Measurements from ENCODE around the gene FAM163A. TPM values are rescaled to one million over a fixed set of nuclear protein-coding genes. Genes with fewer than 3 reads are reported as not detected.
"Not testable (repeated sequence)": the region's sequence is repeated elsewhere in the genome, so short reads cannot be mapped to it uniquely, and the experiment has no call there.

FAM163A gene
- not detected for polyA plus RNA-seq (2012; ENCODE audit: low read depth, missing spikeins)

DNA sequence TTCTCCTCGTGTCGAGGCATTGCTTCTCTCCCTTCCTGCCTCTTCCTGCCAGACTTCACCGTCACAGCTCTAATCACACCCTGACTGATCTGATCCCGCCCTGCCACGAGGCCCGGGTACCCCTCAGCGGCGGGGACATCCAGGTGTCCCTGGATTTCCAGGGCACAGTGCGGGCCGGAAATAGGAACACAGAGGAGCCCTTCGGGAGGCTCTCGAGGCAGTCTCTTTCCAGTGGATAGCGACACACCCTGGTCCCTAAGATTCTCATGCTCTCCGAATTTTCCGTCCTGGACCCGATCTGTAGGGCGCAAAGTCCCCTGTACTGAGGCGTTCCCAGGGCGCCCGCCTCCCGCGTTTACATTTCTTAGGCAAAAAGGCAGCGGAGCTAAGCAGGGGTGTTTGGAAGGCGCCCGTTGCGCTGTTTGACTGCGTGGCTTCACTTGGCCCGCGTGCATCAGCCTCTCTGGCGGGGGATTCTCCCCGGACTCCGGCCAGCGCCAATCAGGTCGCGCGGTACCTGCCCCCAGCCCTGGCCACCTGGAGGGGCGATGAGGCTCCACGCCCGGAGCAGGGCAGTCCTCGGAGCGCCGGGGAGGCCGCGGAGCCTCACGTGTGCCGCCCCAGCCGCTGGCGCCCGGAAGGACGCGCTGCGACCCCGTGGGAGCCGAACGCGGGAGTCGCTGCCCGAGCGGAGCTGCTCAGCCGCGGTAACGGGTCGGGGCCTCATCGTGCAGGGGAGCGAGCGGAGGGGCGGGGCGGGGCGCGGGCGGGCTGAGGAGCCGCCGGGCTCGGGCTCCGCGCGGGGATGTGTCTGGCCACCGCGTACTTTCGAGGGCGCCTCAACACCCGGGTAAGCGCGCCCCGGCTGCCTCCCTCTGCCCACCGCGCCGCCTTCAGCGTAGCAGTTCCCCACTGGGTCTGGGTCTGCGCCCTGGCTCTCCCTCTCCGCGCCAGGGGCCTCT is at the start of gene FAM163A:
Gene FAM163A (plus strand): TSS at position 575 of the 962 bp plus-strand sequence. CDS start 69,807 bp downstream, outside the sequence.
- TF ChIP-seq PAX5 (IDR thresholded peaks at IDR 0.05; ENCODE audit: insufficient read depth, low read length, severe bottlenecking) (no peak), POLR2A (IDR thresholded peaks at IDR 0.05; ENCODE audit: low read depth, low read length) (no peak), POLR2AphosphoS5 (IDR thresholded peaks at IDR 0.05; ENCODE audit: low read depth, low read length) (no peak), POU2F2 (IDR thresholded peaks at IDR 0.05; ENCODE audit: low read depth, low read length) (no peak), TAF1 (IDR thresholded peaks at IDR 0.05; ENCODE audit: low read depth, low read length) (no peak), SPI1 (IDR thresholded peaks at IDR 0.05; ENCODE audit: low read depth, low read length) (no peak)
- FAIRE-seq (no peak), DNase-seq (ENCODE audit: insufficient read length, low spot score) (no peak)

DNA sequence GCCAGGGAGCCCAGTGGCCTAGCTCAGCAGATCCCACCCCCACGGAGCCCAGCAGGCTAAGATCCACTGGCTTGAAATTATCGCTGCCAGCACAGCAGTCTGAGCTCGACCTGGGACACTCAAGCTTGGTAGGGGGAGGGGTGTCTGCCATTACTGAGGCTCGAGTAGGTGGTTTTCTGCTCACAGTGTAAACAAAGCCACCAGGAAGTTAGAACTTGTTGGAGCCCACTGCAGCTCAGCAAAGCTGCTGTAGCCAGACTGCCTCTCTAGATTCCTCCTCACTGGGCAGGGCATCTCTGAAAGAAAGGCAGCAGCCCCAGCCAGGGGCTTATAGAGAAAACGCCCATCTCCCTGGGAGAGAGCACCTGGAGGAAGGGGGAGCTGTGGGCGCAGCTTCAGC is 48.6 kb upstream of the FAM163A start:
- DNase-seq (ENCODE audit: insufficient read length, low spot score): not testable (repeated sequence)

GRCh38 chr1:179702946-179703539 is 40.0 kb upstream of the FAM163A start:
- TF ChIP-seq POU2F2 (IDR thresholded peaks at IDR 0.05; ENCODE audit: low read depth, low read length): no peak
- TF ChIP-seq TAF1 (IDR thresholded peaks at IDR 0.05; ENCODE audit: low read depth, low read length): no peak
- no peak for TF ChIP-seq POLR2A (IDR thresholded peaks at IDR 0.05; ENCODE audit: low read depth, low read length)
- TF ChIP-seq POLR2AphosphoS5 (IDR thresholded peaks at IDR 0.05; ENCODE audit: low read depth, low read length): no peak
- TF ChIP-seq PAX5 (IDR thresholded peaks at IDR 0.05; ENCODE audit: insufficient read depth, low read length, severe bottlenecking): no peak
- TF ChIP-seq SPI1 (IDR thresholded peaks at IDR 0.05; ENCODE audit: low read depth, low read length): no peak
- no peak for DNase-seq (ENCODE audit: insufficient read length, low spot score)
- FAIRE-seq: no peak

More for the DNA sequence above, 48.6 kb upstream of the FAM163A start:
- not testable (repeated sequence) for FAIRE-seq

- DNase-seq (ENCODE audit: insufficient read length, low spot score) (peak; percentile 28), FAIRE-seq (peak; percentile 62)
- TF ChIP-seq PAX5 (IDR thresholded peaks at IDR 0.05; ENCODE audit: insufficient read depth, low read length, severe bottlenecking): no peak
- TF ChIP-seq POLR2AphosphoS5 (IDR thresholded peaks at IDR 0.05; ENCODE audit: low read depth, low read length): no peak
- TF ChIP-seq POLR2A (IDR thresholded peaks at IDR 0.05; ENCODE audit: low read depth, low read length): no peak
- no peak for TF ChIP-seq SPI1 (IDR thresholded peaks at IDR 0.05; ENCODE audit: low read depth, low read length)
- no peak for TF ChIP-seq TAF1 (IDR thresholded peaks at IDR 0.05; ENCODE audit: low read depth, low read length)
- TF ChIP-seq POU2F2 (IDR thresholded peaks at IDR 0.05; ENCODE audit: low read depth, low read length): no peak
Observed at GRCh38 chr1:179706339-179706941, 36.7 kb upstream of the FAM163A start.

DNA sequence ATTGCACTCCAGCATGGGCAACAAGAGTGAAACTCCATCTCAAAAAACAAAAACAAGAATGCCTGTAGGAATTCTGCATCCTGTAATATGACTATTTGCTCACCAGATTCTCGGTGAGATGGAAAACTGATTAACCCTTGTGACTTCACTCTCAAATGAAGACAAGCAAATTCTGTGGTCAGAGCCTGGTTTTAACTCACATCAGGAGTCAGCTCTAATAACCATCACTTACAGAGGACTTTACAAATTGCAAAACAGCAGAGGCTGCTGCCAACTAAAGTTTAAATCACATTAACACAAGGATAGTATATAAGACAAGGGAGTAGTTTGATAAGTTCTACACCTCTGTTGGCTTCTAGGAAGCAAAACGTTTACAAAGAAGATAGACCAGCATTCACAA is 35.7 kb upstream of the FAM163A start:
- no peak for DNase-seq (ENCODE audit: insufficient read length, low spot score)
- TF ChIP-seq POLR2A (IDR thresholded peaks at IDR 0.05; ENCODE audit: low read depth, low read length) (no peak), PAX5 (IDR thresholded peaks at IDR 0.05; ENCODE audit: insufficient read depth, low read length, severe bottlenecking) (no peak), POU2F2 (IDR thresholded peaks at IDR 0.05; ENCODE audit: low read depth, low read length) (no peak), POLR2AphosphoS5 (IDR thresholded peaks at IDR 0.05; ENCODE audit: low read depth, low read length) (no peak), TAF1 (IDR thresholded peaks at IDR 0.05; ENCODE audit: low read depth, low read length) (no peak), SPI1 (IDR thresholded peaks at IDR 0.05; ENCODE audit: low read depth, low read length) (no peak)
- no peak for FAIRE-seq

- no peak for DNase-seq (ENCODE audit: insufficient read length, low spot score)
Observed at GRCh38 chr1:179708434-179709195, 34.5 kb upstream of the FAM163A start.

GRCh38 chr1:179709841-179710329 is 33.2 kb upstream of the FAM163A start:
- TF ChIP-seq POU2F2 (IDR thresholded peaks at IDR 0.05; ENCODE audit: low read depth, low read length) (no peak), SPI1 (IDR thresholded peaks at IDR 0.05; ENCODE audit: low read depth, low read length) (peak; percentile 8; the same call in 1 of the 2 replicates)
- FAIRE-seq (peak; percentile 83), DNase-seq (ENCODE audit: insufficient read length, low spot score) (no peak)

More at GRCh38 chr1:179708434-179709195, 34.5 kb upstream of the FAM163A start:
- TF ChIP-seq PAX5 (IDR thresholded peaks at IDR 0.05; ENCODE audit: insufficient read depth, low read length, severe bottlenecking) (no peak), SPI1 (IDR thresholded peaks at IDR 0.05; ENCODE audit: low read depth, low read length) (no peak), TAF1 (IDR thresholded peaks at IDR 0.05; ENCODE audit: low read depth, low read length) (no peak), POU2F2 (IDR thresholded peaks at IDR 0.05; ENCODE audit: low read depth, low read length) (no peak), POLR2AphosphoS5 (IDR thresholded peaks at IDR 0.05; ENCODE audit: low read depth, low read length) (no peak), POLR2A (IDR thresholded peaks at IDR 0.05; ENCODE audit: low read depth, low read length) (no peak)
- FAIRE-seq: no peak

DNA sequence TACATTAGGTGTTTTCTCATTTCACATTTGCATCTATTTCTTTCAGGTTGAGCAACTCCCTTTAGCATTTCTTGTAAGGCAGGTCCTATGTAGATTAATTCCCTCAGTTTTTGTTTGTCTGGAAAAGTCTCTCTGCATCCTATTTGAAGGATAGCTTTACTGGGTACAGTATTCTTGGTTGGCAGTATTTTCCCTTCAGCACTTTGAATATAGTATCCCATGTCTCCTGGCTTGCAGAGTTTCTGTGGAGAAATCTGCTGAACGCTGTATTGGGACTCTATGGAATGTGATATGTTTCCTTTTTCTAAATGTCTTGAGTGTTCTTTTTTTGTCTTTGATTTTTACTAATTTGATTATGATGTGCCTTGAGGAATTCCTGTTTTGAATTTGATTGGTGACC is 28.9 kb upstream of the FAM163A start:
- no peak for DNase-seq (ENCODE audit: insufficient read length, low spot score)
- no peak for FAIRE-seq
- no peak for TF ChIP-seq SPI1 (IDR thresholded peaks at IDR 0.05; ENCODE audit: low read depth, low read length)
- no peak for TF ChIP-seq POU2F2 (IDR thresholded peaks at IDR 0.05; ENCODE audit: low read depth, low read length)

DNA sequence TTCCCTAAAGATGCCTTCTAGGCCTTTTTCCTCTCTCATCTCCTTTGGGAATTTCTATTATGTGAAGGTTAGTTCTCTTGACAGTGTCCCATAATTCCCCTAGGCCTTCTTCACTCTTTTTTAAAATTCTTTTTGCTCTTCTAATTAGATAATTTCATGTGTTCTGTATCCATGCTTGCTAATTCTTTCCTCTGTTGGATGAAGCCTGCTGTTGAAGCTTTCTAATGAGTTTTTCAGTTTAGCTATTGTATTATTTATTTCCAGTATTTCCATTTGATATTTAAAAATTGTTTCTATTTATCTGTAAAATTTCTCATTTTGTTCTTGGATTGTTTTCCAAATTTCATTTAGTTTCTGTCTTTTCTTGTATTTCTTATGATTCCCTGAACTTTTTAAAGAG is 28.5 kb upstream of the FAM163A start:
- TF ChIP-seq PAX5 (IDR thresholded peaks at IDR 0.05; ENCODE audit: insufficient read depth, low read length, severe bottlenecking): no peak
- TF ChIP-seq SPI1 (IDR thresholded peaks at IDR 0.05; ENCODE audit: low read depth, low read length): no peak
- no peak for TF ChIP-seq POU2F2 (IDR thresholded peaks at IDR 0.05; ENCODE audit: low read depth, low read length)
- TF ChIP-seq POLR2AphosphoS5 (IDR thresholded peaks at IDR 0.05; ENCODE audit: low read depth, low read length): no peak
- no peak for TF ChIP-seq POLR2A (IDR thresholded peaks at IDR 0.05; ENCODE audit: low read depth, low read length)
- no peak for TF ChIP-seq TAF1 (IDR thresholded peaks at IDR 0.05; ENCODE audit: low read depth, low read length)
- FAIRE-seq (no peak), DNase-seq (ENCODE audit: insufficient read length, low spot score) (no peak)

Data from GM12891 (cell line).